SK-MEL-5 (cell line): ENCODE results near the gene TSHB. TPM values are rescaled to one million over a fixed set of nuclear protein-coding genes. Genes with fewer than 3 reads are reported as not detected.
"Not testable (repeated sequence)": the region's sequence is repeated elsewhere in the genome, so short reads cannot be mapped to it uniquely, and the experiment has no call there.

Experiments used
- DNase-seq: peaks from one replicate; pipeline ENCODE4 v3.0.0-alpha.2; 2016; ENCODE audit warnings: low read depth, low spot score
- in situ Hi-C: cut with HindIII; loops from 2 replicates; pipeline ENCODE4 v1.10.0; 2016; ENCODE audit warnings: low sequenced_read_pairs, high pct_unique_total_duplicates, low pct_unique_long_range_greater_than_20kb
- polyA plus RNA-seq, 2 experiments: library from polyadenylated mRNA; depleted of rRNA; stranded (reverse); fragments of >200 nt; gene quantifications; 2 replicates each; pipeline ENCODE4 v1.2.3, GENCODE V29; 2015
- total RNA-seq: library from RNA; depleted of rRNA; stranded (reverse); fragments of >200 nt; shearing (Covaris generic); gene quantifications from 2 replicates; pipeline ENCODE4 v1.2.3, GENCODE V29; 2014; rRNA removed

Gene TSHB
- total RNA-seq, result not detected in 2 replicates
- polyA plus RNA-seq (2015; cell fraction: cytosol; rRNA removed), result not detected in 2 replicates
- not detected in 2 replicates for polyA plus RNA-seq (2015; cell fraction: nucleus; rRNA removed)

- no peak for DNase-seq
- in situ Hi-C loops, result no loop called here
Observed at GRCh38 chr1:115029526-115029925, at the start of gene TSHB. TSHB (plus strand) TSS chr1:115029826; CDS start chr1:115033363, 3,537 bp downstream.

- no peak for DNase-seq
- in situ Hi-C loops, result no loop called here
Observed at GRCh38 chr1:114982251-114982650, 47.4 kb upstream of the TSHB start.

- DNase-seq, result no peak
- in situ Hi-C loops, result no loop called here
Observed at GRCh38 chr1:114986286-114986685, 43.3 kb upstream of the TSHB start.

- in situ Hi-C loops, result no loop called here
- DNase-seq, result no peak
Observed at GRCh38 chr1:114988095-114988494, 41.5 kb upstream of the TSHB start.

GRCh38 chr1:114997510-114998289 is 31.9 kb upstream of the TSHB start:
- in situ Hi-C loops, result no loop called here

GRCh38 chr1:115006191-115006590 is 23.4 kb upstream of the TSHB start:
- in situ Hi-C loops, result no loop called here
- DNase-seq, result no peak

More at GRCh38 chr1:114997510-114998289, 31.9 kb upstream of the TSHB start:
- DNase-seq, result no peak

- no peak for DNase-seq
- in situ Hi-C loops, result no loop called here
Observed at GRCh38 chr1:115012006-115012405, 17.6 kb upstream of the TSHB start.

GRCh38 chr1:115012434-115012833 is 17.2 kb upstream of the TSHB start:
- in situ Hi-C loops, result no loop called here
- no peak for DNase-seq

- no peak for DNase-seq
- in situ Hi-C loops, result no loop called here
Observed at GRCh38 chr1:115013792-115014191, 15.8 kb upstream of the TSHB start.

GRCh38 chr1:115019549-115019948 is 10.1 kb upstream of the TSHB start:
- DNase-seq, in situ Hi-C loops: not testable (repeated sequence)

GRCh38 chr1:115021145-115021544 is 8.5 kb upstream of the TSHB start:
- in situ Hi-C loops, result no loop called here
- no peak for DNase-seq

- in situ Hi-C loops, result no loop called here
- DNase-seq, result no peak
Observed at GRCh38 chr1:115023593-115023992, 6.0 kb upstream of the TSHB start.

GRCh38 chr1:115031595-115031994 is 2.0 kb downstream of the TSHB start:
- in situ Hi-C loops, result no loop called here
- no peak for DNase-seq

GRCh38 chr1:115035652-115036051 is 6.0 kb downstream of the TSHB start:
- in situ Hi-C loops, result no loop called here
- no peak for DNase-seq

- in situ Hi-C loops, result no loop called here
- no peak for DNase-seq
Observed at GRCh38 chr1:115036814-115037507, 7.3 kb downstream of the TSHB start.

GRCh38 chr1:115040501-115040900 is 10.9 kb downstream of the TSHB start:
- in situ Hi-C loops, result no loop called here
- DNase-seq, result no peak

GRCh38 chr1:115041654-115042053 is 12.0 kb downstream of the TSHB start:
- in situ Hi-C loops, result no loop called here
- peak; percentile 58 for DNase-seq

- in situ Hi-C loops, result no loop called here
- DNase-seq, result no peak
Observed at GRCh38 chr1:115046751-115047150, 17.1 kb downstream of the TSHB start.

GRCh38 chr1:115051850-115052249 is 22.2 kb downstream of the TSHB start:
- in situ Hi-C loops, result no loop called here
- DNase-seq, result no peak
